Measurements from ENCODE around the gene RRM2. TPM values are rescaled to one million over a fixed set of nuclear protein-coding genes. Genes with fewer than 3 reads are reported as not detected.
A peak's percentile ranks its signal among the peaks of the same experiment; 100 is the strongest.

RRM2 gene
- polyA plus RNA-seq, 2 of the 4 experiments (the other 2 are of a cell fraction), result 84.4 to 111 TPM

DNA sequence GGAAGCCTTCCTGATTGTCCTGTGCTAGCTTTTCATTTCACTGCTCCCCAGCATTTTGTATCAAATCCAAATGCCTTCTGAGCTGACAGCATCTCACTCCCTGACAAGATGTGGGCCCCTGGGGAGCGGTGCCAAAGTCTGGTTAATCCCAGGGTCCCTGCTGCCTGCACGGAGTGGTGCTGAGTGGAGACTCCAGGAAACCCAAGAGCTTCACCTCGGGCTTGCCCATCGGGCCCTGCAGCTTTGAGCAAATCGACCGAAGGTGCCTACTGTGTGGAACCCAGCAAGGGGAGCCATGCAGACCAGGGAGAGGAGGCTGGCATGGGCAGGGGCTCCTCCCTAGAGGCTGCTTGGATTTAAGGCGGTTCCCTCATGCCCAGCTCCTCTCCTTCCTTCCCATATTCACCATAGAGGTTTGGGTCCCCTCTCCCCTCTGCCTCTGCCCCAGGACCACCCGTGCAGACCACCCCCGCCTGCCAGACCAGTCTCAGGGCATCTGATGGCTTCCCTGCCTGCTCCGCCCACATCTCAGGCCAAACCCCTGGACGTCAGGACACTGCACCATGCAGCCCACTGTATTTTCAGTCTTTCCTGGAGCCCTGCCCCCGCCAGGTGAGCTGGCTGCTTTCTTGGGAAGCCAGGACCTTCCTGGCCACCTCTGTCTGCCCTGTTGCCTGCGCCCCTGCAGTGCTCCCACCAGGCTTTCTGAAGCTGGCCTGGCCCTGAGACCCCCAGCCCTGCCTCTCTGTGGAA, 37.8 kb downstream of the RRM2 start:
- 86% methylated on average over 13 of the region's 13 CpGs for WGBS (ENCODE audit: missing lambda C conversion rate)
- Histone ChIP-seq H3K4me1 (no peaks in the 10 kb centered on the region), H3K9me3 (no peaks in the 10 kb centered on the region), H3K4me2 (no peak overlapping the region), H3K27ac (no peak overlapping the region), H3K4me3 (no peak overlapping the region)
- ATAC-seq, result no peak
- CTCF ChIA-PET, result interaction anchor here (0.7 to 7.3 kb wide), 10 partner anchors 12 to 275 kb away, joined by 3 to 61 read pairs (median 4); partner anchors contain the start of gene HPCAL1
- DNase-seq (ENCODE audit: low read depth in 1 of 2, low spot score in 1 of 2), result no peak
- no peak for FAIRE-seq
- POLR2A ChIA-PET, result no interaction called here
- no peak for TF ChIP-seq FOXS1 (CRISPR knock-in tag; IDR thresholded peaks at IDR 0.05)
- no peak for TF ChIP-seq NR3C1 (IDR thresholded peaks at IDR 0.05)
- TF ChIP-seq BCL3 (IDR thresholded peaks at IDR 0.05), result no peak
- no peak for TF ChIP-seq PHF8 (IDR thresholded peaks at IDR 0.05; ENCODE audit: borderline replicate concordance, low read depth)
- TF ChIP-seq SREBF2 (IDR thresholded peaks at IDR 0.05), result no peak
- no peak for TF ChIP-seq CBX8 (IDR thresholded peaks at IDR 0.05)
- no peak for TF ChIP-seq TFCP2L1 (CRISPR knock-in tag; IDR thresholded peaks at IDR 0.05)
- TF ChIP-seq, protein P1, sequence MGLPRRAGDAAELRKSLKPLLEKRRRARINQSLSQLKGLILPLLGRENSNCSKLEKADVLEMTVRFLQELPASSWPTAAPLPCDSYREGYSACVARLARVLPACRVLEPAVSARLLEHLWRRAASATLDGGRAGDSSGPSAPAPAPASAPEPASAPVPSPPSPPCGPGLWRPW (IDR thresholded peaks at IDR 0.05), result no peak
- no peak for TF ChIP-seq EHMT2 (IDR thresholded peaks at IDR 0.05; ENCODE audit: low read depth)
- TF ChIP-seq BHLHE40 (IDR thresholded peaks at IDR 0.05; ENCODE audit: low read depth, low read length), result no peak
- no peak for TF ChIP-seq TP53 (CRISPR knock-in tag; IDR thresholded peaks at IDR 0.05)
- TF ChIP-seq EHF (CRISPR knock-in tag; IDR thresholded peaks at IDR 0.05), result no peak
- no peak for TF ChIP-seq RFX5 (IDR thresholded peaks at IDR 0.05)

GRCh38 chr2:10161206-10161931, 38.8 kb downstream of the RRM2 start:
- no peak for TF ChIP-seq HEYL (CRISPR knock-in tag; IDR thresholded peaks at IDR 0.05)
- no peak for TF ChIP-seq MAZ (IDR thresholded peaks at IDR 0.05; ENCODE audit: borderline replicate concordance, low read depth, low read length)
- TF ChIP-seq JUNB (IDR thresholded peaks at IDR 0.05), result no peak
- TF ChIP-seq, protein P2, sequence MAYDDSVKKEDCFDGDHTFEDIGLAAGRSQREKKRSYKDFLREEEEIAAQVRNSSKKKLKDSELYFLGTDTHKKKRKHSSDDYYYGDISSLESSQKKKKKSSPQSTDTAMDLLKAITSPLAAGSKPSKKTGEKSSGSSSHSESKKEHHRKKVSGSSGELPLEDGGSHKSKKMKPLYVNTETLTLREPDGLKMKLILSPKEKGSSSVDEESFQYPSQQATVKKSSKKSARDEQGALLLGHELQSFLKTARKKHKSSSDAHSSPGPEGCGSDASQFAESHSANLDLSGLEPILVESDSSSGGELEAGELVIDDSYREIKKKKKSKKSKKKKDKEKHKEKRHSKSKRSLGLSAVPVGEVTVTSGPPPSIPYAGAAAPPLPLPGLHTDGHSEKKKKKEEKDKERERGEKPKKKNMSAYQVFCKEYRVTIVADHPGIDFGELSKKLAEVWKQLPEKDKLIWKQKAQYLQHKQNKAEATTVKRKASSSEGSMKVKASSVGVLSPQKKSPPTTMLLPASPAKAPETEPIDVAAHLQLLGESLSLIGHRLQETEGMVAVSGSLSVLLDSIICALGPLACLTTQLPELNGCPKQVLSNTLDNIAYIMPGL (CRISPR knock-in tag; IDR thresholded peaks at IDR 0.05; ENCODE audit: borderline replicate concordance), result no peak
- TF ChIP-seq RNF2 (IDR thresholded peaks at IDR 0.05; ENCODE audit: borderline replicate concordance, low read depth), result no peak
- FAIRE-seq (no peak), ATAC-seq (no peak), DNase-seq (ENCODE audit: low read depth in 1 of 2, low spot score in 1 of 2) (peak in 1 of 2 experiments; percentile 34)
- no peak overlapping the region for H3K27ac ChIP-seq
- ChIA-PET POLR2A (no interaction called here), CTCF (interaction anchor here (0.5 to 7.3 kb wide), 12 partner anchors 10 to 276 kb away, joined by 3 to 61 read pairs (median 4); no protein-coding TSS in a partner anchor)
- H3K9me3 ChIP-seq, result no peaks in the 10 kb centered on the region
- no peaks in the 10 kb centered on the region for H3K4me1 ChIP-seq
- H3K4me2 ChIP-seq, result no peak overlapping the region
- H3K4me3 ChIP-seq, result no peak overlapping the region
- WGBS (ENCODE audit: missing lambda C conversion rate), result 81% methylated on average over 12 of the region's 12 CpGs

DNA sequence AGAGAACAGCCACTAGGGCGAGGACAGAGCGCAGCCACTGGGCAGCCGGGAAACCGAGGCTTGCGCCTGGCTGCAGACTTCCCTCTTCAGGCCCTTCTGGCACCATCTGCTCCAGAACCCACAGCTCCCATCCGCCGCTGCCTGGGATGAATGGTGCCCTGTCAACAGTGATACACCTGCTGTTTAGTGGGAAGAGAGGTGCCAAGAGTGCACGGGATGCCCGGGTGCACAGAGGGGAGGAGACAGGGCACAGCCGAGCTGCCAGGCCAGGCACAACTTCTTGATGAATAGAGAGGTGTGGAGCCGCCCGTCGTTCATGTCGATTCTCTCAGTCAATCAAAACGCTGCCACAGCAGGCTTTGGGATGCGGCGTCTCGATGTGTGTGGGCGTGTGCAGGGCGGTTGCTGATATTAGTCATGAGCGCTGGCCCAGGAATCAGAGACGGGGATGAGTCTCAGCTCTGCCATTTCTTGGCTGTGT, 39.5 kb downstream of the RRM2 start:
- no peaks in the 10 kb centered on the region for H3K9me3 ChIP-seq
- TF ChIP-seq ESRRA (IDR thresholded peaks at IDR 0.05; ENCODE audit: borderline replicate concordance, low read length) (no peak), KDM1A (IDR thresholded peaks at IDR 0.05; ENCODE audit: low read depth) (no peak), HOXB5 (CRISPR knock-in tag; IDR thresholded peaks at IDR 0.05) (no peak), CBX8 (IDR thresholded peaks at IDR 0.05) (no peak), JUN (IDR thresholded peaks at IDR 0.05) (no peak), PBX3 (IDR thresholded peaks at IDR 0.05) (no peak), TP53 (CRISPR knock-in tag; IDR thresholded peaks at IDR 0.05) (no peak), HOXA7 (CRISPR knock-in tag; IDR thresholded peaks at IDR 0.05) (no peak), FOSL2 (IDR thresholded peaks at IDR 0.05) (no peak), FOSL2 (CRISPR knock-in tag; IDR thresholded peaks at IDR 0.05) (no peak), CHD4 (IDR thresholded peaks at IDR 0.05; ENCODE audit: borderline replicate concordance) (no peak), RCOR1 (IDR thresholded peaks at IDR 0.05; ENCODE audit: low read depth, low read length) (no peak), SREBF2 (IDR thresholded peaks at IDR 0.05) (no peak)
- FAIRE-seq (no peak), DNase-seq (ENCODE audit: low read depth in 1 of 2, low spot score in 1 of 2) (no peak), ATAC-seq (no peak)
- H3K4me1 ChIP-seq, result no peaks in the 10 kb centered on the region
- ChIA-PET CTCF (interaction anchor here (1.1 to 7.3 kb wide), 9 partner anchors 10 to 275 kb away, joined by 3 to 61 read pairs (median 5); no protein-coding TSS in a partner anchor), POLR2A (no interaction called here)
- no peak overlapping the region for H3K4me2 ChIP-seq
- 91% methylated on average over 22 of the region's 22 CpGs for WGBS (ENCODE audit: missing lambda C conversion rate)
- H3K27ac ChIP-seq, result no peak overlapping the region
- H3K4me3 ChIP-seq, result no peak overlapping the region

Measured in A549 (cell line).